ENCODE measurements around the gene OR14A16. TPM values are rescaled to one million over a fixed set of nuclear protein-coding genes. Genes with fewer than 3 reads are reported as not detected.

OR14A16 gene
- polyA plus RNA-seq, 1 donor: not detected

- Histone ChIP-seq H3K36me3 (ENCODE audit: control insufficient read depth, insufficient read depth, low read length) (no peaks in the 10 kb centered on the region), H3K27ac (ENCODE audit: low read length) (no peak overlapping the region), H3K4me1 (ENCODE audit: control insufficient read depth, insufficient read depth, low read length) (no peaks in the 10 kb centered on the region), H3K27me3 (ENCODE audit: control insufficient read depth, insufficient read depth, low read length) (no peaks in the 10 kb centered on the region), H3K4me3 (ENCODE audit: low read length) (no peak overlapping the region), H3K9me3 (ENCODE audit: control insufficient read depth, low read depth, low read length) (no peaks in the 10 kb centered on the region)
- 53% methylated on average over 2 of the region's 5 CpGs for WGBS (ENCODE audit: insufficient coverage, low lambda C conversion rate)
- no peak for DNase-seq
These were observed 21.7 kb upstream of the OR14A16 start for GRCh38 chr1:247845693-247846017.

- Histone ChIP-seq H3K27me3 (ENCODE audit: control insufficient read depth, insufficient read depth, low read length) (no peaks in the 10 kb centered on the region), H3K4me3 (ENCODE audit: low read length) (no peak overlapping the region), H3K36me3 (ENCODE audit: control insufficient read depth, insufficient read depth, low read length) (no peaks in the 10 kb centered on the region), H3K4me1 (ENCODE audit: control insufficient read depth, insufficient read depth, low read length) (no peaks in the 10 kb centered on the region), H3K9me3 (ENCODE audit: control insufficient read depth, low read depth, low read length) (no peaks in the 10 kb centered on the region), H3K27ac (ENCODE audit: low read length) (no peak overlapping the region)
- WGBS (ENCODE audit: insufficient coverage, low lambda C conversion rate): 20% methylated on average over 1 of the region's 12 CpGs
- DNase-seq: no peak
These were observed 21.2 kb upstream of the OR14A16 start for GRCh38 chr1:247845011-247845692.

- H3K36me3 ChIP-seq (ENCODE audit: control insufficient read depth, insufficient read depth, low read length): no peaks in the 10 kb centered on the region
- WGBS (ENCODE audit: insufficient coverage, low lambda C conversion rate): 20% methylated on average over 1 of the region's 2 CpGs
- no peak overlapping the region for H3K4me3 ChIP-seq (ENCODE audit: low read length)
- H3K27ac ChIP-seq (ENCODE audit: low read length): no peak overlapping the region
- no peaks in the 10 kb centered on the region for H3K4me1 ChIP-seq (ENCODE audit: control insufficient read depth, insufficient read depth, low read length)
- H3K9me3 ChIP-seq (ENCODE audit: control insufficient read depth, low read depth, low read length): no peaks in the 10 kb centered on the region
- no peak for DNase-seq
- no peaks in the 10 kb centered on the region for H3K27me3 ChIP-seq (ENCODE audit: control insufficient read depth, insufficient read depth, low read length)
These were observed 19.5 kb upstream of the OR14A16 start for GRCh38 chr1:247843411-247843810.

GRCh38 chr1:247841796-247842195 lies 17.9 kb upstream of the OR14A16 start, which contains the start of gene OR11L1:
Gene OR11L1, minus strand, starts transcription at chr1:247841896. Its CDS starts 0 bp downstream, at chr1:247841896.
- Histone ChIP-seq H3K9me3 (ENCODE audit: control insufficient read depth, low read depth, low read length) (no peaks in the 10 kb centered on the region), H3K4me1 (ENCODE audit: control insufficient read depth, insufficient read depth, low read length) (no peaks in the 10 kb centered on the region), H3K27me3 (ENCODE audit: control insufficient read depth, insufficient read depth, low read length) (no peaks in the 10 kb centered on the region), H3K4me3 (ENCODE audit: low read length) (no peak within 1 kb of the TSS), H3K27ac (ENCODE audit: low read length) (no peak within 1 kb of the TSS), H3K36me3 (ENCODE audit: control insufficient read depth, insufficient read depth, low read length) (no peaks in the 10 kb centered on the region)
- DNase-seq: no peak
- WGBS (ENCODE audit: insufficient coverage, low lambda C conversion rate): no CpG with 5 or more reads among the region's 2 CpGs

- Histone ChIP-seq H3K4me1 (ENCODE audit: control insufficient read depth, insufficient read depth, low read length) (no peaks in the 10 kb centered on the region), H3K27ac (ENCODE audit: low read length) (no peak overlapping the region), H3K36me3 (ENCODE audit: control insufficient read depth, insufficient read depth, low read length) (no peaks in the 10 kb centered on the region), H3K4me3 (ENCODE audit: low read length) (no peak overlapping the region), H3K27me3 (ENCODE audit: control insufficient read depth, insufficient read depth, low read length) (no peaks in the 10 kb centered on the region), H3K9me3 (ENCODE audit: control insufficient read depth, low read depth, low read length) (no peaks in the 10 kb centered on the region)
- WGBS (ENCODE audit: insufficient coverage, low lambda C conversion rate): no CpG with 5 or more reads among the region's 2 CpGs
- no peak for DNase-seq
These were observed 16.9 kb upstream of the OR14A16 start for GRCh38 chr1:247840818-247841217.

GRCh38 chr1:247833601-247834000 lies 9.7 kb upstream of the OR14A16 start:
- Histone ChIP-seq H3K27ac (ENCODE audit: low read length) (no peak overlapping the region), H3K9me3 (ENCODE audit: control insufficient read depth, low read depth, low read length) (no peaks in the 10 kb centered on the region), H3K36me3 (ENCODE audit: control insufficient read depth, insufficient read depth, low read length) (no peaks in the 10 kb centered on the region), H3K4me3 (ENCODE audit: low read length) (no peak overlapping the region), H3K27me3 (ENCODE audit: control insufficient read depth, insufficient read depth, low read length) (no peaks in the 10 kb centered on the region), H3K4me1 (ENCODE audit: control insufficient read depth, insufficient read depth, low read length) (no peaks in the 10 kb centered on the region)
- 80% methylated on average over 3 of the region's 6 CpGs for WGBS (ENCODE audit: insufficient coverage, low lambda C conversion rate)
- DNase-seq: no peak

GRCh38 chr1:247829656-247830055 lies 5.7 kb upstream of the OR14A16 start:
- Histone ChIP-seq H3K4me3 (ENCODE audit: low read length) (no peak overlapping the region), H3K36me3 (ENCODE audit: control insufficient read depth, insufficient read depth, low read length) (no peaks in the 10 kb centered on the region), H3K27me3 (ENCODE audit: control insufficient read depth, insufficient read depth, low read length) (no peaks in the 10 kb centered on the region), H3K4me1 (ENCODE audit: control insufficient read depth, insufficient read depth, low read length) (no peaks in the 10 kb centered on the region), H3K9me3 (ENCODE audit: control insufficient read depth, low read depth, low read length) (peaks cover 3% of the 10 kb centered on the region), H3K27ac (ENCODE audit: low read length) (no peak overlapping the region)
- no CpG with 5 or more reads among the region's 1 CpG for WGBS (ENCODE audit: insufficient coverage, low lambda C conversion rate)
- DNase-seq: no peak

GRCh38 chr1:247825362-247825761 lies 1.4 kb upstream of the OR14A16 start:
- Histone ChIP-seq H3K27me3 (ENCODE audit: control insufficient read depth, insufficient read depth, low read length) (no peaks in the 10 kb centered on the region), H3K27ac (ENCODE audit: low read length) (no peak overlapping the region), H3K4me3 (ENCODE audit: low read length) (no peak overlapping the region), H3K36me3 (ENCODE audit: control insufficient read depth, insufficient read depth, low read length) (no peaks in the 10 kb centered on the region), H3K9me3 (ENCODE audit: control insufficient read depth, low read depth, low read length) (peaks cover 3% of the 10 kb centered on the region), H3K4me1 (ENCODE audit: control insufficient read depth, insufficient read depth, low read length) (no peaks in the 10 kb centered on the region)
- DNase-seq: no peak
- 83% methylated on average over 1 of the region's 13 CpGs for WGBS (ENCODE audit: insufficient coverage, low lambda C conversion rate)

GRCh38 chr1:247822060-247822459 lies 1.9 kb downstream of the OR14A16 start:
- Histone ChIP-seq H3K4me1 (ENCODE audit: control insufficient read depth, insufficient read depth, low read length) (no peaks in the 10 kb centered on the region), H3K27ac (ENCODE audit: low read length) (no peak overlapping the region), H3K27me3 (ENCODE audit: control insufficient read depth, insufficient read depth, low read length) (no peaks in the 10 kb centered on the region), H3K4me3 (ENCODE audit: low read length) (no peak overlapping the region), H3K36me3 (ENCODE audit: control insufficient read depth, insufficient read depth, low read length) (no peaks in the 10 kb centered on the region), H3K9me3 (ENCODE audit: control insufficient read depth, low read depth, low read length) (peaks cover 3% of the 10 kb centered on the region)
- DNase-seq: no peak
- WGBS (ENCODE audit: insufficient coverage, low lambda C conversion rate): no CpG with 5 or more reads among the region's 2 CpGs

- no peak overlapping the region for H3K27ac ChIP-seq (ENCODE audit: low read length)
- H3K4me1 ChIP-seq (ENCODE audit: control insufficient read depth, insufficient read depth, low read length): no peaks in the 10 kb centered on the region
- H3K27me3 ChIP-seq (ENCODE audit: control insufficient read depth, insufficient read depth, low read length): no peaks in the 10 kb centered on the region
- WGBS (ENCODE audit: insufficient coverage, low lambda C conversion rate): no CpG with 5 or more reads among the region's 2 CpGs
- no peak overlapping the region for H3K4me3 ChIP-seq (ENCODE audit: low read length)
- no peaks in the 10 kb centered on the region for H3K36me3 ChIP-seq (ENCODE audit: control insufficient read depth, insufficient read depth, low read length)
- no peaks in the 10 kb centered on the region for H3K9me3 ChIP-seq (ENCODE audit: control insufficient read depth, low read depth, low read length)
- DNase-seq: no peak
These were observed 11.3 kb downstream of the OR14A16 start for GRCh38 chr1:247812637-247813036.

GRCh38 chr1:247797518-247797917 lies 26.4 kb downstream of the OR14A16 start:
- WGBS (ENCODE audit: insufficient coverage, low lambda C conversion rate): 0% methylated on average over 1 of the region's 2 CpGs

More at GRCh38 chr1:247797518-247797917, 26.4 kb downstream of the OR14A16 start:
- no peak overlapping the region for H3K27ac ChIP-seq (ENCODE audit: low read length)
- H3K4me3 ChIP-seq (ENCODE audit: low read length): no peak overlapping the region
- no peaks in the 10 kb centered on the region for H3K4me1 ChIP-seq (ENCODE audit: control insufficient read depth, insufficient read depth, low read length)
- no peaks in the 10 kb centered on the region for H3K36me3 ChIP-seq (ENCODE audit: control insufficient read depth, insufficient read depth, low read length)
- no peaks in the 10 kb centered on the region for H3K27me3 ChIP-seq (ENCODE audit: control insufficient read depth, insufficient read depth, low read length)
- peaks cover 2% of the 10 kb centered on the region for H3K9me3 ChIP-seq (ENCODE audit: control insufficient read depth, low read depth, low read length)
- DNase-seq: no peak

Measured in large intestine (tissue), 3 donors.